SU-DHL-6 (cell line): ENCODE results near the gene SHQ1.

Experiments
- H2AFZ ChIP-seq: fragments of 200-600 bp; sonication (generic); 2 replicates; pipeline ENCODE4 v1.6.1; 2014; ENCODE audit warnings: low read depth, mild to moderate bottlenecking, moderate library complexity, mixed read lengths, antibody characterized with exemption, low read length; ENCODE audit not compliant: severe bottlenecking
- H3F3A ChIP-seq: fragments of 200-600 bp; shearing (Covaris generic); 2 replicates; pipeline ENCODE4 v1.6.0; 2016; ENCODE audit warnings: antibody characterized with exemption, mild to moderate bottlenecking; ENCODE audit not compliant: insufficient read depth
- H3K27ac ChIP-seq: fragments of 200-600 bp; sonication (generic); 2 replicates; pipeline ENCODE4 v1.5.1; 2016; ENCODE audit warnings: low read depth, mild to moderate bottlenecking, low read length, moderate library complexity, mixed read lengths
- H3K27me3 ChIP-seq: fragments of 200-600 bp; sonication (generic), shearing (Covaris generic); 2 replicates; pipeline ENCODE4 v1.6.0; 2014; ENCODE audit warnings: mild to moderate bottlenecking, low read length
- H3K36me3 ChIP-seq: fragments of 200-600 bp; sonication (generic); 2 replicates; pipeline ENCODE4 v1.6.1; 2014; ENCODE audit warnings: mild to moderate bottlenecking, low read length, mixed read lengths
- H3K4me2 ChIP-seq: fragments of 300-600, 200-600 bp; shearing (Covaris generic), sonication (generic); 2 replicates; pipeline ENCODE4 v1.6.0; 2014; ENCODE audit warnings: low read length, low read depth, mild to moderate bottlenecking; ENCODE audit not compliant: poor library complexity, severe bottlenecking
- H3K4me3 ChIP-seq: fragments of 200-600 bp; sonication (generic); 2 replicates; pipeline ENCODE4 v1.5.1; 2014; ENCODE audit warnings: antibody characterized with exemption, low read length, mild to moderate bottlenecking, mixed read lengths; ENCODE audit not compliant: insufficient read depth, poor library complexity, severe bottlenecking
- H3K79me2 ChIP-seq: fragments of 200-600 bp; sonication (generic); 2 replicates; pipeline ENCODE4 v1.6.1; 2014; ENCODE audit warnings: mild to moderate bottlenecking, low read length, moderate library complexity; ENCODE audit not compliant: insufficient read depth
- H3K9ac ChIP-seq: fragments of 200-600 bp; sonication (generic); 2 replicates; pipeline ENCODE4 v1.7.0; 2014; ENCODE audit warnings: mild to moderate bottlenecking, low read length
- H3K9me2 ChIP-seq: fragments of 200-600 bp; sonication (generic); replicated peaks from 2 replicates; pipeline ENCODE4 v1.6.1; 2014; ENCODE audit warnings: low read length; ENCODE audit not compliant: insufficient read depth
- H3K9me3 ChIP-seq: fragments of 200-600 bp; sonication (generic); 2 replicates; pipeline ENCODE4 v1.6.1; 2014; ENCODE audit warnings: low read length, mixed read lengths; ENCODE audit not compliant: insufficient read depth
- H4K20me1 ChIP-seq: fragments of 200-600 bp; sonication (generic); 2 replicates; pipeline ENCODE4 v1.6.1; 2014; ENCODE audit warnings: low read depth, mild to moderate bottlenecking, antibody characterized with exemption, low read length, moderate library complexity, mixed read lengths
- EZH2phosphoT487 ChIP-seq: fragments of 200-600 bp; sonication (generic), shearing (Covaris generic); conservative IDR thresholded peaks from 2 replicates; pipeline ENCODE4 v1.6.1; 2018; ENCODE audit warnings: mild to moderate bottlenecking, antibody characterized with exemption, low read length, moderate library complexity, mixed read lengths
- TF ChIP-seq, protein P1 (sequence below): fragments of 200-600 bp; sonication (generic); IDR thresholded peaks from one replicate; pipeline ENCODE4 v1.5.1; 2017; ENCODE audit warnings: antibody characterized with exemption, mild to moderate bottlenecking, low read length, moderate library complexity; ENCODE audit not compliant: insufficient read depth, poor library complexity, severe bottlenecking

Gene SHQ1

DNA sequence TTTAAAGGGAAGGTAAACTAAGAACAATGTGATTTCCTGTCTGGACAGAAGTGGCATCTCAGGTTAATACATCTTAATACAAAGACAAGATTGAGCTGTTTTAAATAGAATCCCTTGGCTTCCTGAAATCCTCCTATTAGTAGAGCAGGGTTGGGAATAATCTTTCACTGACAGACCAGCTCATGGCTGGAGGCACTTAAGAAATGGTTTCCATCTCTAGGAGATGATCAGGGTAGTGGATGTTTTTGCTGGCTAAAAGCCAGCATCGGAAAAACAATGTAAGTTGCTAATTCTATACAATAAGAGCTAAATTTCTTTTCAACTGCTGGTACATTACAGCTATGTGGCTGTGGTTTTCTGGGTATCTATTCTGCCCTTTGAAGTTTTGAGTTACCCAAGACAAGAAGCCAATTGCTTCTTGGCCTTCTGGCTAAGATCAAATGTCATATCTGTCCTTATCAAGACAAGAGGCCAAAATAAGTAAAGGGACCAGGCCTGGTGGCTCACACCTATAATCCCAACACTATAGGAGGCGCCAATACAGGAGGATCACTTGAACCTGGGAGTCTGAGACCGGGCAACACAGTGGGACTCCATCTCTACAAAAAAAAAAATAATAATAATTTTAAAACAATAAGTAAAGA lies 49.6 kb downstream of the SHQ1 start:
- H3K9me3 ChIP-seq, result no peaks in the 10 kb centered on the region
- H3K9ac ChIP-seq, result no peak overlapping the region
- H3K4me2 ChIP-seq, result no peak overlapping the region
- H2AFZ ChIP-seq, result no peak overlapping the region
- H4K20me1 ChIP-seq, result no peaks in the 10 kb centered on the region
- H3K36me3 ChIP-seq, result no peaks in the 10 kb centered on the region
- no peaks in the 10 kb centered on the region for H3F3A ChIP-seq
- H3K27ac ChIP-seq, result no peak overlapping the region
- no peaks in the 10 kb centered on the region for H3K27me3 ChIP-seq
- TF ChIP-seq EZH2phosphoT487, result no peak
- TF ChIP-seq, protein P1, sequence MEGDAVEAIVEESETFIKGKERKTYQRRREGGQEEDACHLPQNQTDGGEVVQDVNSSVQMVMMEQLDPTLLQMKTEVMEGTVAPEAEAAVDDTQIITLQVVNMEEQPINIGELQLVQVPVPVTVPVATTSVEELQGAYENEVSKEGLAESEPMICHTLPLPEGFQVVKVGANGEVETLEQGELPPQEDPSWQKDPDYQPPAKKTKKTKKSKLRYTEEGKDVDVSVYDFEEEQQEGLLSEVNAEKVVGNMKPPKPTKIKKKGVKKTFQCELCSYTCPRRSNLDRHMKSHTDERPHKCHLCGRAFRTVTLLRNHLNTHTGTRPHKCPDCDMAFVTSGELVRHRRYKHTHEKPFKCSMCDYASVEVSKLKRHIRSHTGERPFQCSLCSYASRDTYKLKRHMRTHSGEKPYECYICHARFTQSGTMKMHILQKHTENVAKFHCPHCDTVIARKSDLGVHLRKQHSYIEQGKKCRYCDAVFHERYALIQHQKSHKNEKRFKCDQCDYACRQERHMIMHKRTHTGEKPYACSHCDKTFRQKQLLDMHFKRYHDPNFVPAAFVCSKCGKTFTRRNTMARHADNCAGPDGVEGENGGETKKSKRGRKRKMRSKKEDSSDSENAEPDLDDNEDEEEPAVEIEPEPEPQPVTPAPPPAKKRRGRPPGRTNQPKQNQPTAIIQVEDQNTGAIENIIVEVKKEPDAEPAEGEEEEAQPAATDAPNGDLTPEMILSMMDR, result no peak
- H3K9me2 ChIP-seq, result no peaks in the 10 kb centered on the region
- no peak overlapping the region for H3K4me3 ChIP-seq
- no peaks in the 10 kb centered on the region for H3K79me2 ChIP-seq

DNA sequence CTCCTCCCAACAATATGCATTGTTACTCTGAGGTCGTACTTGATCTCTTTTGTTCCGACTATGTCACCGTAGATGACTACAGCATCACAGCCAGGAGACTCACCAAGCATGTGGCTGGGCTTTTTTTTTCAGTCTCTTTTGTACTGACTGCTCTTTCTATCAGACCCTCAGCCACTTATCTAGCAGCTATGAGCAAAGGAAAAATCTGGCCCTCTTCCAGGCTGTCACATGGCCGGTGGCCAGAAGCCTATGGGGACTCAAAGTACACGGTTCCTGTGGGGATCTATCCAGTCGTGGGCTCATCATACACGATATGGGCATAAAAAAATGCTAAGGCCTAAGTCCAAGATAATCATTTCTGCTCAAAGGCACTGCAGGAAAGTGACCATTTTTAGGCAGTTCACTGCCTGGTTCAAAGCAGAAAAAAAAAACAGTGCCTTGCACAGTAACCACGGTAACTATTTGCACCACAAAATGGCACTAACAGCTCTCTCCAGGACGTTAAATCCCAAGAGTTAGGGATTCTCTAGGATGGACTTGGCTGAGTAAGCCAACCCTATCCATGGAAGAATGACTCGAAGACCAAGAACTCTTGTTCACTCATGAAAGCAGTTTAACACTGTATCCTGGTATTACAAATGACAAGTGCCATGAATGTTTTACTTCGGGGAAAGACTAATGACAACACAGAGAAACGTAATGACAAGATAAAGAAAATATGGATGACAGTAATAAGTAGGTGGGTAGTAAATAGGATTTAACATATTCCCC lies 50.3 kb downstream of the SHQ1 start:
- H3K79me2 ChIP-seq, result no peaks in the 10 kb centered on the region
- no peaks in the 10 kb centered on the region for H3F3A ChIP-seq
- H3K36me3 ChIP-seq, result no peaks in the 10 kb centered on the region
- TF ChIP-seq, protein P1, result no peak
- no peak for TF ChIP-seq EZH2phosphoT487
- no peak overlapping the region for H3K4me3 ChIP-seq
- H3K27me3 ChIP-seq, result no peaks in the 10 kb centered on the region
- H3K9ac ChIP-seq, result no peak overlapping the region
- no peak overlapping the region for H2AFZ ChIP-seq
- H3K4me2 ChIP-seq, result no peak overlapping the region
- H3K9me2 ChIP-seq, result no peaks in the 10 kb centered on the region
- no peaks in the 10 kb centered on the region for H3K9me3 ChIP-seq
- no peaks in the 10 kb centered on the region for H4K20me1 ChIP-seq
- H3K27ac ChIP-seq, result no peak overlapping the region

DNA sequence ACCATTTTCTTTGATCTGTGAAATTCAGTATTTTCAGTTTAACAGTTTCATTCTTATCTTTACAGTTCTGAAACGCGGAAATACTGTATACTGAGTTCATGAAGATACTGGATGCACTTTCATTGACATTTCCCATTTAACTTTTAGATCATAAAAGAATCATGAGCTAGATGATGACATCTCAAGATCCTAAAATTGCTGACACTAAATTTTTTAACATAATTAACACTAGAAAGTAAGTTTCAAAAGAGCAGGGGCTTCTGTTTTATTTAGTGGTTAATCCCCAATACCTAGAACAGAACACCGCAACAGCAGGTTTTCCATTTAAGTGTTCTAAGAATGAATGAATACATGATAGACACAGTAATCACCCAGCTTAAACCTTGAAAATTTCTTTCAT lies 54.2 kb downstream of the SHQ1 start:
- peaks cover 14% of the 10 kb centered on the region; the same call in 1 of the 2 replicates for H3K36me3 ChIP-seq
- no peaks in the 10 kb centered on the region for H3K27me3 ChIP-seq
- H3K9me3 ChIP-seq, result no peaks in the 10 kb centered on the region
- H3K9ac ChIP-seq, result no peak overlapping the region
- no peak overlapping the region for H3K4me2 ChIP-seq
- no peaks in the 10 kb centered on the region for H3F3A ChIP-seq
- H3K27ac ChIP-seq, result no peak overlapping the region
- H2AFZ ChIP-seq, result no peak overlapping the region
- H3K9me2 ChIP-seq, result no peaks in the 10 kb centered on the region
- no peaks in the 10 kb centered on the region for H4K20me1 ChIP-seq
- H3K79me2 ChIP-seq, result no peaks in the 10 kb centered on the region
- no peak overlapping the region for H3K4me3 ChIP-seq
- TF ChIP-seq EZH2phosphoT487, result no peak
- TF ChIP-seq, protein P1, result no peak
